ENCODE measurements around the gene CDK6. TPM values are rescaled to one million over a fixed set of nuclear protein-coding genes. Genes with fewer than 3 reads are reported as not detected.

Gene CDK6
- total RNA-seq, 1 experiment from 2014 or later = 38.7 TPM

GRCh38 chr7:92739091-92739490 is 97.3 kb downstream of the CDK6 start:
- CTCF ChIA-PET = no interaction called here
- H3K4me1 ChIP-seq (ENCODE audit: insufficient read depth, low read length) = peaks cover 32% of the 10 kb centered on the region

DNA sequence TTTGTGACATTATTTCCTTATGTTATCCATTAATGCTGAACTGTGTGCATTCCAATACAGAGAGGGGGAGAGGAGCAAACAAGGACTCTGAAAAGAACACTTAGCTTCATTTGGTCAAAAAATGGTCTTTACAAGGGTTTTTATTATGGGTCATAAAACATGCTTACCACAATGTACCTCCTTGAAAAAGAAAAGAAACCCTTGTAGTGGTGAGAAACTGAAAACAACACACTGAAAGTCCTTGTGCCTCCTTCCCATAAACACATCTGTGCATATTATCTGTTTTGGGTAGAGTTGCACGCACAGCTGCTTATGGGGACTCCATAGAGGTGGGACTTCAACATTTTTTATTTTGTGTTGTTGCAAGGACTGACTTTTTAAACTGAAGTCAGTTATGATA is 98.7 kb downstream of the CDK6 start:
- no peak for DNase-seq
- peak; percentile 21; the same call in 1 of the 2 replicates for ATAC-seq
- intact Hi-C loops (cut with micrococcal nuclease) = no loop called here
- ChIA-PET CTCF (no interaction called here), POLR2A (ENCODE audit: unreplicated experiment) (no interaction called here)
- Histone ChIP-seq H3K9ac (ENCODE audit: low read length) (no peak overlapping the region), H3K4me3 (ENCODE audit: low read length) (no peak overlapping the region), H3K27me3 (ENCODE audit: low read length) (no peaks in the 10 kb centered on the region), H3K9me2 (replicated peaks; ENCODE audit: low read length) (no peaks in the 10 kb centered on the region), H2AFZ (ENCODE audit: low read length) (no peak overlapping the region), H3K4me2 (ENCODE audit: low read length) (no peak overlapping the region), H3F3A (ENCODE audit: low read length, unreplicated experiment) (no peaks in the 10 kb centered on the region), H3K9me3 (ENCODE audit: low read length) (no peaks in the 10 kb centered on the region), H3K79me2 (ENCODE audit: low read length) (peaks cover 30% of the 10 kb centered on the region), H4K20me1 (ENCODE audit: low read length) (no peaks in the 10 kb centered on the region), H3K27ac (ENCODE audit: low read length) (no peak overlapping the region), H3K4me1 (ENCODE audit: insufficient read depth, low read length) (peaks cover 32% of the 10 kb centered on the region), H3K36me3 (ENCODE audit: low read depth, low read length) (no peaks in the 10 kb centered on the region)
- no TSS peak for BruUV-seq (replicated peaks)
- no peak for TF ChIP-seq EZH2 (IDR thresholded peaks at IDR 0.05; ENCODE audit: low read length, unreplicated experiment)
- TF ChIP-seq EZH2phosphoT487 (IDR thresholded peaks at IDR 0.05; ENCODE audit: borderline replicate concordance, low read length) = no peak
- no peak for TF ChIP-seq CTCF (conservative IDR thresholded peaks at IDR 0.05; ENCODE audit: low read depth, low read length)

More at GRCh38 chr7:92739091-92739490, 97.3 kb downstream of the CDK6 start:
- H3K79me2 ChIP-seq (ENCODE audit: low read length) = peaks cover 30% of the 10 kb centered on the region
- no peaks in the 10 kb centered on the region for H3F3A ChIP-seq (ENCODE audit: low read length, unreplicated experiment)
- no peak for ATAC-seq
- intact Hi-C loops (cut with micrococcal nuclease) = no loop called here
- H3K27ac ChIP-seq (ENCODE audit: low read length) = no peak overlapping the region
- no peaks in the 10 kb centered on the region for H3K36me3 ChIP-seq (ENCODE audit: low read depth, low read length)
- H3K9me3 ChIP-seq (ENCODE audit: low read length) = no peaks in the 10 kb centered on the region
- no peak for TF ChIP-seq EZH2phosphoT487 (IDR thresholded peaks at IDR 0.05; ENCODE audit: borderline replicate concordance, low read length)
- TF ChIP-seq CTCF (conservative IDR thresholded peaks at IDR 0.05; ENCODE audit: low read depth, low read length) = no peak
- no peak for TF ChIP-seq EZH2 (IDR thresholded peaks at IDR 0.05; ENCODE audit: low read length, unreplicated experiment)
- no peaks in the 10 kb centered on the region for H3K27me3 ChIP-seq (ENCODE audit: low read length)
- H3K4me3 ChIP-seq (ENCODE audit: low read length) = no peak overlapping the region
- H3K4me2 ChIP-seq (ENCODE audit: low read length) = no peak overlapping the region
- H3K9me2 ChIP-seq (replicated peaks; ENCODE audit: low read length) = no peaks in the 10 kb centered on the region
- no peak for DNase-seq
- POLR2A ChIA-PET (ENCODE audit: unreplicated experiment) = no interaction called here
- no TSS peak for BruUV-seq (replicated peaks)
- no peak overlapping the region for H3K9ac ChIP-seq (ENCODE audit: low read length)
- no peaks in the 10 kb centered on the region for H4K20me1 ChIP-seq (ENCODE audit: low read length)
- H2AFZ ChIP-seq (ENCODE audit: low read length) = no peak overlapping the region

DNA sequence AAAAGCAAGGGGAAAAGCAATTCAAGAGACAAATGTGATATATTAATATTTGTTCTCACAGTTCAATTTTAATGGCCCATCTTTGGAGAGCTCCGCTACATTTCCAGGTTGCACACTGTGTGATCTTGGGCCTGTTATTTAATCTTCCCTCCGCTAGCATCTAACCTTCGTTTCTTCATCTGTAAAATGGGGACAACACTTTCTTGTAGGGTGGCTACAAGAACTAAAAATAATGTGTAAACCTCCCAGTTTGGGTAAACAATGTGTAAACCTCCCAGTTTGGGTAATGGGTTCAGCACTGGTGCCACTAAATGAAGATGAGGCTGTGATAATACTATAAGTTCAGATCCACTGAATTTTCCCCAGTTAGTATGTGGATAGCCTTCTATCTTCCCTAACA is 99.5 kb downstream of the CDK6 start:
- Histone ChIP-seq H3K79me2 (ENCODE audit: low read length) (peaks cover 36% of the 10 kb centered on the region), H3F3A (ENCODE audit: low read length, unreplicated experiment) (no peaks in the 10 kb centered on the region), H3K9ac (ENCODE audit: low read length) (no peak overlapping the region), H3K4me1 (ENCODE audit: insufficient read depth, low read length) (peaks cover 35% of the 10 kb centered on the region), H3K4me3 (ENCODE audit: low read length) (no peak overlapping the region), H3K9me2 (replicated peaks; ENCODE audit: low read length) (no peaks in the 10 kb centered on the region), H4K20me1 (ENCODE audit: low read length) (no peaks in the 10 kb centered on the region), H3K9me3 (ENCODE audit: low read length) (no peaks in the 10 kb centered on the region), H3K36me3 (ENCODE audit: low read depth, low read length) (no peaks in the 10 kb centered on the region), H3K27ac (ENCODE audit: low read length) (no peak overlapping the region), H2AFZ (ENCODE audit: low read length) (no peak overlapping the region), H3K27me3 (ENCODE audit: low read length) (no peaks in the 10 kb centered on the region), H3K4me2 (ENCODE audit: low read length) (no peak overlapping the region)
- intact Hi-C loops (cut with micrococcal nuclease) = no loop called here
- TF ChIP-seq EZH2phosphoT487 (IDR thresholded peaks at IDR 0.05; ENCODE audit: borderline replicate concordance, low read length) (no peak), CTCF (conservative IDR thresholded peaks at IDR 0.05; ENCODE audit: low read depth, low read length) (no peak), EZH2 (IDR thresholded peaks at IDR 0.05; ENCODE audit: low read length, unreplicated experiment) (no peak)
- BruUV-seq (replicated peaks) = no TSS peak
- ATAC-seq (no peak), DNase-seq (no peak)
- ChIA-PET POLR2A (ENCODE audit: unreplicated experiment) (no interaction called here), CTCF (no interaction called here)
